MCF 10A (cell line): Measurements from ENCODE around the gene SRRM1. TPM values are rescaled to one million over a fixed set of nuclear protein-coding genes. Genes with fewer than 3 reads are reported as not detected.
"Not testable (repeated sequence)": the region's sequence is repeated elsewhere in the genome, so short reads cannot be mapped to it uniquely, and the experiment has no call there.

Source experiments
- BruUV-seq: library from RNA; stranded (reverse); fragments of 400-500 nt; replicated peaks from 2 replicates; lab custom pipeline; 2021; lab: Mats Ljungman, UMichigan
- CTCF ChIA-PET: fragments of 300-600 bp; sonication (Branson Sonifier 250); formaldehyde crosslinking; extraction: SDS; loops from one replicate; lab custom pipeline; 2021; ENCODE audit warnings: antibody characterized with exemption, inconsistent platforms; lab: Yijun Ruan, JAX
- POLR2A ChIA-PET: fragments of 300-600, 350-650 bp; sonication (Branson Sonifier 250); formaldehyde crosslinking; extraction: SDS; loops from one replicate; lab custom pipeline; 2020; ENCODE audit warnings: antibody characterized with exemption, inconsistent platforms; lab: Yijun Ruan, JAX
- DNase-seq: peaks from one replicate; pipeline ENCODE4 v3.0.0-alpha.2; 2018; ENCODE audit not compliant: unreplicated experiment
- H3K27ac Mint-ChIP-seq: one replicate; pipeline ENCODE4 v1.8.0; 2022; ENCODE audit warnings: mild to moderate bottlenecking, low read depth, mixed read lengths; ENCODE audit not compliant: unreplicated experiment
- H3K27me3 Mint-ChIP-seq: one replicate; pipeline ENCODE4 v1.8.0; 2022; ENCODE audit warnings: mixed read lengths; ENCODE audit not compliant: insufficient read depth, unreplicated experiment
- H3K36me3 Mint-ChIP-seq: one replicate; pipeline ENCODE4 v1.8.0; 2022; ENCODE audit warnings: mild to moderate bottlenecking, moderate library complexity, mixed read lengths; ENCODE audit not compliant: insufficient read depth, unreplicated experiment
- H3K4me1 Mint-ChIP-seq: one replicate; pipeline ENCODE4 v1.8.0; 2022; ENCODE audit warnings: mixed read lengths; ENCODE audit not compliant: insufficient read depth, unreplicated experiment
- H3K4me3 Mint-ChIP-seq: one replicate; pipeline ENCODE4 v1.8.0; 2022; ENCODE audit warnings: mild to moderate bottlenecking, moderate library complexity, mixed read lengths; ENCODE audit not compliant: unreplicated experiment
- H3K9me3 Mint-ChIP-seq: one replicate; pipeline ENCODE4 v1.8.0; 2022; ENCODE audit warnings: mixed read lengths; ENCODE audit not compliant: unreplicated experiment
- intact Hi-C: fragments of 100-400 bp; cut with micrococcal nuclease; formaldehyde crosslinking; loops from 2 replicates; pipeline ENCODE4 v1.14.1; 2022
- total RNA-seq: library from RNA; stranded (reverse); gene quantifications from 2 replicates; pipeline ENCODE4 v1.2.3, GENCODE V29; 2022
- TF ChIP-seq, protein P1 (sequence below): fragments of 200-600 bp; IDR thresholded peaks from one replicate; pipeline ENCODE4 v1.8.0; 2022; ENCODE audit warnings: antibody characterized with exemption, mild to moderate bottlenecking; ENCODE audit not compliant: unreplicated experiment

Gene SRRM1
- total RNA-seq, 1 experiment from 2014 or later = 154 TPM

DNA sequence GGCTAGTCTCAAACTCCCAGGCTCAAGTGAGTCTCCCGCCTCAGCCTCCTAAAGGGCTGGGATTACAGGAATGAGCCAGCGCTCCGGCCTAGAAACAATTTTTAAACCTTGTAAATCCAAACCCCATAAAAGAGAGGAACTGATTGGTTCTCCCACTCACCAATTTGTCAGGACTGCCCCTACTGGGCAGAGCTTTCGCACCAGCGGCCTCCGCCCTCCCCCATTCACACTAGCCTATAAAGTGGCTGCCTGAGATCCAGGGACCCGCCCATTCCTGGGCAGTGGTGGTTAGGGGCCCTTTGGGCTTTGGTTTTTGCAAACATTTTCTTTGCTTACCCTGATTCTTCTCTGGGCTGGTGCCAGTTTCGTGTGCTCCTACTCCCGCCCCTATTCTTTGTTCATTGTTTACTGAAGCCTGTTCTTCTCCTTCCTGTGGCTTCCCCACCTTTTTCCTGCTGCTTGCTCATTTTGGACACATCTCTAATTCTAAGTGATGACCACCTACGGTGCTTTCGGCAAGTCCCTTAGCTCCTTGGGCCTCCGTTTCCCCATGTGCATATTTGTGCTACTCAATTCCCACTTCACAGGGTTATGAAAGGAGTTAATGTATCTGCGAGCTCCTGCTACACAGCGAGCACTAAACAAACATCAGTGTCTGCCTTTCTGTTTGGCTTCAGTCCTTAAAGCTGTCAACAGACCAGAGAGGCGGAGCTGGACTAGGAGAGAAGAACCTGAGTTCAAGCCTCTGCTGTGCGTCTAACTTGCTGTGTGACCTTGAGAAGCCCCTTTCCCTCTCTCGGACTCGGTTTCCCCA, 62.4 kb downstream of the SRRM1 start:
- Mint-ChIP-seq H3K4me3 (peak overlapping the region; percentile 43), H3K4me1 (peaks cover 19% of the 10 kb centered on the region), H3K27me3 (no peaks in the 10 kb centered on the region), H3K27ac (peak overlapping the region; percentile 68), H3K36me3 (peaks cover 5% of the 10 kb centered on the region), H3K9me3 (no peaks in the 10 kb centered on the region)
- CTCF ChIA-PET = interaction anchor here (2.4 kb wide), 1 partner anchor 17 kb away, joined by 20 read pairs; no protein-coding TSS in a partner anchor
- no TSS peak for BruUV-seq
- TF ChIP-seq, protein P1, sequence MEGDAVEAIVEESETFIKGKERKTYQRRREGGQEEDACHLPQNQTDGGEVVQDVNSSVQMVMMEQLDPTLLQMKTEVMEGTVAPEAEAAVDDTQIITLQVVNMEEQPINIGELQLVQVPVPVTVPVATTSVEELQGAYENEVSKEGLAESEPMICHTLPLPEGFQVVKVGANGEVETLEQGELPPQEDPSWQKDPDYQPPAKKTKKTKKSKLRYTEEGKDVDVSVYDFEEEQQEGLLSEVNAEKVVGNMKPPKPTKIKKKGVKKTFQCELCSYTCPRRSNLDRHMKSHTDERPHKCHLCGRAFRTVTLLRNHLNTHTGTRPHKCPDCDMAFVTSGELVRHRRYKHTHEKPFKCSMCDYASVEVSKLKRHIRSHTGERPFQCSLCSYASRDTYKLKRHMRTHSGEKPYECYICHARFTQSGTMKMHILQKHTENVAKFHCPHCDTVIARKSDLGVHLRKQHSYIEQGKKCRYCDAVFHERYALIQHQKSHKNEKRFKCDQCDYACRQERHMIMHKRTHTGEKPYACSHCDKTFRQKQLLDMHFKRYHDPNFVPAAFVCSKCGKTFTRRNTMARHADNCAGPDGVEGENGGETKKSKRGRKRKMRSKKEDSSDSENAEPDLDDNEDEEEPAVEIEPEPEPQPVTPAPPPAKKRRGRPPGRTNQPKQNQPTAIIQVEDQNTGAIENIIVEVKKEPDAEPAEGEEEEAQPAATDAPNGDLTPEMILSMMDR = no peak
- DNase-seq = peak; percentile 98
- POLR2A ChIA-PET = interaction anchor here (0.7 to 1.3 kb wide), 5 partner anchors 13 to 127 kb away, joined by 3 to 8 read pairs (median 3); no protein-coding TSS in a partner anchor
- intact Hi-C loops = no loop called here

DNA sequence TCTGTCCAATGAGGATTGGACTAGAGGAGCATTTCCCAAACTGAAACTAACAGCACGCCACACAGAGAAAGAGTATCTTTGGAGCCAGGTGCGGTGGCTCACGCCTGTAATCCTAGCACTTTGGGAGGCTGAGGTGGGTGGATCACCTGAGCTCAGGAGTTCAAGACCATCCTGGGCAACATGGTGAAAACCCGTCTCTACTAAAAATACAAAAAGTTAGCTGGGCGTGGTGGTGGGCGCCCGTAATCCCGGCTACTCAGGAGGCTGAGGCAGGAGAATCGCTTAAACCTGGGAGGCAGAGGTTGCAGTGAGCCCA, 62.9 kb downstream of the SRRM1 start:
- Mint-ChIP-seq H3K4me1 (peaks cover 19% of the 10 kb centered on the region), H3K27ac (peak overlapping the region; percentile 68)
- H3K9me3 Mint-ChIP-seq, DNase-seq, H3K36me3 Mint-ChIP-seq, H3K27me3 Mint-ChIP-seq, BruUV-seq, H3K4me3 Mint-ChIP-seq, intact Hi-C loops: not testable (repeated sequence)
- ChIA-PET CTCF (interaction anchor here (2.4 kb wide), 1 partner anchor 17 kb away, joined by 20 read pairs; no protein-coding TSS in a partner anchor), POLR2A (interaction anchor here (0.7 to 1.0 kb wide), 3 partner anchors 13 to 126 kb away, joined by 3 to 4 read pairs (median 3); no protein-coding TSS in a partner anchor)

DNA sequence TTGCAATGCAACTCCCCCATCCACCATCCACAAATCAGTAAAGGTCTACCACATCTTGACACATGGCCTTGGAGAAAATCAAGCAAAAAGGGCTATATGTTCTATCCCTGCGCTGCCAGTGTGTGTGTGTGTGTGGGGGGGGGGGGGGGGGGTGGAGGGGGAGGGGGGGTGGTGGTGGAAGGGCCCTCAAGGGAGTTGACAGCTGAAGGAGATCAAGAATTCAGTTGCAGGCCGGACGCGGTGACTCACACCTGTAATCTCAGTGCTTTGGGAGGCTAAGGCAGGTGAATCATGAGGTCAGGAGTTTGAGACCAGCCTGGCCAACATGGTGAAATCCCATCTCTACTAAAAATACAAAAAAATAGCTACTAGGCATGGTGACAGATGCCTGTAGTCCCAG, 64.6 kb downstream of the SRRM1 start:
- TF ChIP-seq, protein P1 = no peak
- CTCF ChIA-PET = interaction anchor here (0.7 kb wide), 1 partner anchor 316 kb away, joined by 4 read pairs; no protein-coding TSS in a partner anchor
- Mint-ChIP-seq H3K9me3 (no peaks in the 10 kb centered on the region), H3K27ac (no peak overlapping the region), H3K4me3 (no peak overlapping the region), H3K27me3 (no peaks in the 10 kb centered on the region), H3K4me1 (peaks cover 19% of the 10 kb centered on the region), H3K36me3 (peaks cover 5% of the 10 kb centered on the region)
- peak; percentile 53 for DNase-seq
- POLR2A ChIA-PET = no interaction called here
- no TSS peak for BruUV-seq
- intact Hi-C loops = no loop called here

DNA sequence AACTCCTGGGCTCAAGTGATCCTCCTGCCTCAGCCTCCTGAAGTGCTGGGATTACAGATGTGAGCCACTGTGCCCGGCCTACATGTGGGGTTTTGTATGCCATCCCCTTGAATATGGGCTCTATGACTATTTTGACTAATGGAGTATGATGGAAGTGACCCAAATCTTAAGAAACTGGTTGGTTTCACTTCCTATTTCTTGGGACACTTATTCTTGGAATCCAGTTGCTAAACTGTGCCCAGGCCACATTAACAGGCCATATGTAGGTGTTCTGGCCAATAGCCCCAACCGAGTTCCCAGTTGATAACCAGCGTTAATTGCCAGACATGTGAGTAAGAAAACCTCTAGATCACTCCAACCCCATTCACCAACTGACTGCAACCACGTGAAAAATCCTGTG, 65.8 kb downstream of the SRRM1 start:
- Mint-ChIP-seq H3K9me3 (no peaks in the 10 kb centered on the region), H3K27ac (no peak overlapping the region), H3K4me3 (no peak overlapping the region), H3K4me1 (peaks cover 19% of the 10 kb centered on the region), H3K36me3 (peaks cover 5% of the 10 kb centered on the region), H3K27me3 (no peaks in the 10 kb centered on the region)
- no TSS peak for BruUV-seq
- TF ChIP-seq, protein P1 = no peak
- no peak for DNase-seq
- intact Hi-C loops = no loop called here
- POLR2A ChIA-PET = interaction anchor here (0.7 to 1.2 kb wide), 2 partner anchors 25 to 37 kb away, joined by 3 read pairs; partner anchors contain the start of gene CLIC4
- CTCF ChIA-PET = no interaction called here
